IMR-90 (cell line): Measurements from ENCODE around the gene RAP1GAP. TPM values are rescaled to one million over a fixed set of nuclear protein-coding genes. Genes with fewer than 3 reads are reported as not detected.

Experiments used
- ATAC-seq: fragments of 200-7000 bp; cut with Tn5 transposase; 2 replicates; pipeline ENCODE4 v1.9.1; 2020; ENCODE audit warnings: low read depth, mild to moderate bottlenecking, moderate library complexity
- BruUV-seq: library from RNA; stranded (reverse); fragments of 400-500 nt; replicated peaks from 2 replicates; lab custom pipeline; 2021; lab: Mats Ljungman, UMichigan
- CTCF ChIA-PET: fragments of 300-600 bp; formaldehyde crosslinking; extraction: SDS; loops from one replicate; lab custom pipeline; 2021; ENCODE audit warnings: antibody characterized with exemption; lab: Yijun Ruan, JAX
- POLR2A ChIA-PET: fragments of 300-600 bp; sonication (Branson Sonifier 250); formaldehyde crosslinking; loops from one replicate; lab custom pipeline; 2022; ENCODE audit warnings: antibody characterized with exemption; ENCODE audit not compliant: unreplicated experiment; lab: Charles Lee
- DNase-seq: peaks from one replicate; pipeline ENCODE4 v3.0.0; 2013
- H2AFZ ChIP-seq: replicated peaks from 2 replicates; pipeline ENCODE3; 2013; ENCODE audit warnings: low read length, mild to moderate bottlenecking; ENCODE audit not compliant: poor library complexity
- H2AK5ac ChIP-seq: 2 replicates; pipeline ENCODE4 v1.6.1; 2013; ENCODE audit warnings: low read depth, low read length, inconsistent platforms
- H2AK9ac ChIP-seq: replicated peaks from 2 replicates; pipeline ENCODE3; 2013; ENCODE audit warnings: mild to moderate bottlenecking, low read depth, low read length, moderate library complexity; ENCODE audit not compliant: poor library complexity
- H2BK120ac ChIP-seq: 2 replicates; pipeline ENCODE4 v1.6.1; 2013; ENCODE audit warnings: low read depth, low read length, inconsistent platforms
- H2BK15ac ChIP-seq: 3 replicates; pipeline ENCODE4 v1.6.1; 2013; ENCODE audit warnings: low read depth, low read length, inconsistent platforms
- H2BK20ac ChIP-seq: 2 replicates; pipeline ENCODE4 v1.6.1; 2013; ENCODE audit warnings: low read depth, mild to moderate bottlenecking, inconsistent platforms, low read length, moderate library complexity
- H2BK5ac ChIP-seq: 2 replicates; pipeline ENCODE4 v1.6.1; 2013; ENCODE audit warnings: mild to moderate bottlenecking, low read depth, low read length, inconsistent platforms; ENCODE audit not compliant: poor library complexity, severe bottlenecking
- H3K14ac ChIP-seq: replicated peaks from 2 replicates; pipeline ENCODE4 v1.6.1; 2013; ENCODE audit warnings: low read depth, low read length, inconsistent platforms
- H3K18ac ChIP-seq: 2 replicates; pipeline ENCODE4 v1.6.1; 2013; ENCODE audit warnings: low read depth, low read length, control low read depth
- H3K23ac ChIP-seq: 2 replicates; pipeline ENCODE4 v1.6.1; 2013; ENCODE audit warnings: low read depth, low read length, inconsistent platforms
- H3K27ac ChIP-seq: 2 replicates; pipeline ENCODE4 v1.5.1; 2013; ENCODE audit warnings: mild to moderate bottlenecking, control low read depth, low read length; ENCODE audit not compliant: insufficient read depth
- H3K27me3 ChIP-seq: 2 replicates; pipeline ENCODE4 v1.6.1; 2013; ENCODE audit warnings: low read length; ENCODE audit not compliant: control insufficient read depth, insufficient read depth
- H3K36me3 ChIP-seq: 2 replicates; pipeline ENCODE4 v1.6.1; 2013; ENCODE audit warnings: low read length, mixed read lengths; ENCODE audit not compliant: control insufficient read depth, insufficient read depth
- H3K4ac ChIP-seq: 2 replicates; pipeline ENCODE4 v1.6.1; 2013; ENCODE audit warnings: low read depth, low read length, inconsistent platforms
- H3K4me1 ChIP-seq: 2 replicates; pipeline ENCODE4 v1.6.1; 2013; ENCODE audit warnings: low read length, mixed read lengths; ENCODE audit not compliant: control insufficient read depth, insufficient read depth
- H3K4me2 ChIP-seq: 2 replicates; pipeline ENCODE4 v1.6.1; 2013; ENCODE audit warnings: low read depth, mild to moderate bottlenecking, control low read depth, low read length, moderate library complexity
- H3K4me3 ChIP-seq: 2 replicates; pipeline ENCODE4 v1.5.1; 2013; ENCODE audit warnings: low read depth, mild to moderate bottlenecking, control low read depth, low read length, moderate library complexity; ENCODE audit not compliant: insufficient read depth
- H3K56ac ChIP-seq: 2 replicates; pipeline ENCODE4 v1.6.1; 2013; ENCODE audit warnings: low read length, inconsistent platforms; ENCODE audit not compliant: insufficient read depth; ENCODE audit errors: extremely low read depth
- H3K79me1 ChIP-seq, 2 experiments: 2 replicates each; pipeline ENCODE4 v1.6.1; 2013; ENCODE audit warnings: low read length in 2 of 2, inconsistent platforms in 1 of 2, low read depth in 1 of 2
- H3K9ac ChIP-seq: 2 replicates; pipeline ENCODE4 v1.6.1; 2013; ENCODE audit warnings: low read depth, low read length, control low read depth
- H3K9me1 ChIP-seq: 2 replicates; pipeline ENCODE4 v1.6.1; 2013; ENCODE audit warnings: low read length, inconsistent platforms; ENCODE audit not compliant: insufficient read depth
- H3K9me3 ChIP-seq: 2 replicates; pipeline ENCODE4 v1.6.1; 2013; ENCODE audit warnings: low read length; ENCODE audit not compliant: control insufficient read depth, insufficient read depth
- H4K20me1 ChIP-seq: 2 replicates; pipeline ENCODE4 v1.6.1; 2013; ENCODE audit warnings: low read length, inconsistent platforms; ENCODE audit not compliant: insufficient read depth
- H4K5ac ChIP-seq: 2 replicates; pipeline ENCODE4 v1.6.1; 2013; ENCODE audit warnings: mild to moderate bottlenecking, low read depth, low read length, control low read depth
- H4K8ac ChIP-seq, 2 experiments: 2 replicates each; pipeline ENCODE4 v1.6.1; 2013; ENCODE audit warnings: low read depth in 2 of 2, low read length in 2 of 2, control low read depth in 1 of 2, inconsistent platforms in 1 of 2
- H4K91ac ChIP-seq: 2 replicates; pipeline ENCODE4 v1.6.1; 2013; ENCODE audit warnings: low read depth, low read length, inconsistent platforms; ENCODE audit not compliant: insufficient read depth
- BHLHE40 ChIP-seq: fragments of 150-350 bp; IDR thresholded peaks from 2 replicates; pipeline ENCODE4 v1.6.1; 2016; ENCODE audit warnings: mild to moderate bottlenecking, low read depth, low read length
- CEBPB ChIP-seq: IDR thresholded peaks from 2 replicates; pipeline ENCODE4 v1.6.1; 2012; ENCODE audit warnings: low read depth, low read length, improper control_type of control experiment
- CHD1 ChIP-seq: IDR thresholded peaks from 2 replicates; pipeline ENCODE4 v1.6.1; 2012; ENCODE audit warnings: low read depth, low read length, improper control_type of control experiment
- CTCF ChIP-seq: conservative IDR thresholded peaks from 2 replicates; pipeline ENCODE4 v1.5.1; 2012; ENCODE audit warnings: mild to moderate bottlenecking, low read depth, low read length, improper control_type of control experiment
- ELK1 ChIP-seq: fragments of 150-350 bp; IDR thresholded peaks from 2 replicates; pipeline ENCODE4 v1.6.1; 2016; ENCODE audit warnings: low read depth, mild to moderate bottlenecking, low read length, moderate library complexity, borderline replicate concordance
- FOS ChIP-seq: fragments of 150-350 bp; IDR thresholded peaks from 2 replicates; pipeline ENCODE4 v1.6.1; 2016; ENCODE audit warnings: low read depth, low read length
- MAFK ChIP-seq: IDR thresholded peaks from 2 replicates; pipeline ENCODE4 v1.6.1; 2012; ENCODE audit warnings: low read depth, low read length, improper control_type of control experiment
- MAZ ChIP-seq: IDR thresholded peaks from 2 replicates; pipeline ENCODE4 v1.6.1; 2012; ENCODE audit warnings: low read depth, mild to moderate bottlenecking, low read length, improper control_type of control experiment, moderate library complexity, borderline replicate concordance
- MXI1 ChIP-seq: IDR thresholded peaks from 2 replicates; pipeline ENCODE4 v1.6.1; 2012; ENCODE audit warnings: low read depth, mild to moderate bottlenecking, low read length, moderate library complexity, borderline replicate concordance
- NFE2L2 ChIP-seq: fragments of 150-350 bp; IDR thresholded peaks from 2 replicates; pipeline ENCODE4 v1.6.1; 2016; ENCODE audit warnings: low read depth, mild to moderate bottlenecking, low read length
- POLR2A ChIP-seq: IDR thresholded peaks from 2 replicates; pipeline ENCODE4 v1.6.1; 2012; ENCODE audit warnings: mild to moderate bottlenecking, low read depth, low read length
- RAD21 ChIP-seq: IDR thresholded peaks from 2 replicates; pipeline ENCODE4 v1.6.1; 2012; ENCODE audit warnings: low read length, improper control_type of control experiment
- RCOR1 ChIP-seq: IDR thresholded peaks from 2 replicates; pipeline ENCODE4 v1.6.1; 2012; ENCODE audit warnings: mild to moderate bottlenecking, low read length, improper control_type of control experiment; ENCODE audit not compliant: insufficient replicate concordance
- RFX5 ChIP-seq: IDR thresholded peaks from 2 replicates; pipeline ENCODE4 v1.8.0; 2012; ENCODE audit warnings: low read depth, mild to moderate bottlenecking, low read length, moderate library complexity
- SMC3 ChIP-seq: fragments of 150-350 bp; IDR thresholded peaks from 2 replicates; pipeline ENCODE4 v1.6.1; 2016; ENCODE audit warnings: low read depth, mild to moderate bottlenecking, antibody characterized with exemption, low read length, moderate library complexity
- USF2 ChIP-seq: fragments of 150-350 bp; IDR thresholded peaks from 2 replicates; pipeline ENCODE4 v1.6.1; 2017; ENCODE audit warnings: mild to moderate bottlenecking, antibody characterized with exemption, low read length, low read depth
- WGBS, 2 experiments: methylation state at CpG; one replicate each; pipeline versions ENCODE4 v1.1.5 to v1.1.7; 2013; ENCODE audit warnings: missing lambda C conversion rate in 2 of 2; ENCODE audit not compliant: insufficient read length in 1 of 2; ENCODE audit errors: extremely low coverage in 2 of 2; 5-methylcytosine and 5-hydroxymethylcytosine counted together
- dilution Hi-C: fragments of 300-500 bp; cut with HindIII; formaldehyde crosslinking; loops from one replicate; pipeline ENCODE4 v1.14.3; 2018; ENCODE audit warnings: low sequenced_read_pairs; ENCODE audit not compliant: unreplicated experiment
- in situ Hi-C: fragments of 300-500 bp; cut with MboI; formaldehyde crosslinking; loops from 3 replicates; pipeline ENCODE4 v1.14.3; 2019; ENCODE audit warnings: low sequenced_read_pairs, inconsistent platforms, mixed read lengths
- intact Hi-C: fragments of 100-400 bp; cut with micrococcal nuclease; formaldehyde crosslinking; loops from 2 replicates; pipeline ENCODE4 v1.10.0; 2022
- polyA plus RNA-seq, 3 experiments: library from polyadenylated mRNA; depleted of rRNA; stranded (reverse); fragments of >200 nt; gene quantifications; 2 replicates each; pipeline ENCODE4 v1.2.3, GENCODE V29; 2012; ENCODE audit warnings: low replicate concordance in 1 of 3
- total RNA-seq: library from RNA; depleted of rRNA; stranded (reverse); fragments of >200 nt; gene quantifications from 2 replicates; pipeline ENCODE4 v1.2.3, GENCODE V29; 2012

RAP1GAP gene
- total and polyA plus RNA-seq, 2 of the 4 experiments (the other 2 are of a cell fraction) = under 0.01 to 0.10 TPM

GRCh38 chr1:21601278-21602048, 67.7 kb downstream of the RAP1GAP start:
- H3K4ac ChIP-seq = no peak overlapping the region
- H3K18ac ChIP-seq = no peak overlapping the region
- no peak overlapping the region for H2AK9ac ChIP-seq
- TF ChIP-seq ELK1 (no peak), CEBPB (no peak), FOS (no peak), MAFK (no peak), CTCF (no peak), RAD21 (no peak), POLR2A (no peak), NFE2L2 (no peak), MAZ (no peak), CHD1 (no peak), USF2 (no peak), RFX5 (no peak), RCOR1 (no peak), SMC3 (no peak), BHLHE40 (no peak), MXI1 (no peak)
- BruUV-seq = no TSS peak
- H3K14ac ChIP-seq = no peak overlapping the region
- DNase-seq (no peak), ATAC-seq (no peak)
- WGBS, 2 experiments = 87% methylated on average over 7 of the region's 30 CpGs; no CpG with 5 or more reads in 1 of the 2 experiments
- intact Hi-C loops = no loop called here
- no peak overlapping the region for H2AFZ ChIP-seq
- no peaks in the 10 kb centered on the region for H3K4me1 ChIP-seq
- no peaks in the 10 kb centered on the region for H4K20me1 ChIP-seq
- no peak overlapping the region for H2BK120ac ChIP-seq
- in situ Hi-C loops = no loop called here
- H3K36me3 ChIP-seq = no peaks in the 10 kb centered on the region
- no peak overlapping the region for H3K23ac ChIP-seq
- no peak overlapping the region for H2BK20ac ChIP-seq
- CTCF ChIA-PET = no interaction called here
- H3K9ac ChIP-seq = no peak overlapping the region
- no peaks in the 10 kb centered on the region for H3K79me1 ChIP-seq
- H2BK5ac ChIP-seq = no peak overlapping the region
- no peak overlapping the region for H3K56ac ChIP-seq
- H3K4me3 ChIP-seq = no peak overlapping the region
- peaks cover 3% of the 10 kb centered on the region; the same call in 1 of the 2 replicates for H3K9me1 ChIP-seq
- H3K27ac ChIP-seq = no peak overlapping the region
- H3K9me3 ChIP-seq = no peaks in the 10 kb centered on the region
- H2AK5ac ChIP-seq = no peak overlapping the region
- H3K27me3 ChIP-seq = peaks cover 39% of the 10 kb centered on the region
- no peak overlapping the region for H4K8ac ChIP-seq
- POLR2A ChIA-PET = no interaction called here
- no peak overlapping the region for H2BK15ac ChIP-seq
- dilution Hi-C loops = no loop called here
- no peak overlapping the region for H4K91ac ChIP-seq
- no peak overlapping the region for H3K4me2 ChIP-seq
- H4K5ac ChIP-seq = no peak overlapping the region
